ENCODE results near the gene GRIA4.
"Not testable (repeated sequence)": the region's sequence is repeated elsewhere in the genome, so short reads cannot be mapped to it uniquely, and the experiment has no call there.

Gene GRIA4

DNA sequence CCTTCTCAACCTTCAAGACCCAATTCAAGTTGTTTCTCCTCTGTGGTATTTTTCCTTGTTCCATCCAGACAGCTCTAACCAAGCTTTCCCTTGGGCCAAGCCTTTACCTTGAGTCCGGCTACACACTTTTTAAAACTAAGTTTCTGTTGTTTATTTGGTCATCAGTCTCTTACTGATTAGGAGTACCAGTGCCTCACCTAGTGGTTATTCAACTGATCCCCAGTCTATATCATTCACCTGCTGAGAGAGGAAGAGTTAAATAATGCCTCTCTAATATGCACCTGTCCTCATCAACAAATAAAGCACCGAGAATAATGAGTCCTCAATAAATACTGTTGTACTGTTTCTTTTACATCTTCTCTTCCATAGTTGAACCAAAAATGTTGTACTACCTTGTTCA lies 251.4 kb downstream of the GRIA4 start:
- no peak for DNase-seq (ENCODE audit: low read depth)
- TF ChIP-seq, protein P1, sequence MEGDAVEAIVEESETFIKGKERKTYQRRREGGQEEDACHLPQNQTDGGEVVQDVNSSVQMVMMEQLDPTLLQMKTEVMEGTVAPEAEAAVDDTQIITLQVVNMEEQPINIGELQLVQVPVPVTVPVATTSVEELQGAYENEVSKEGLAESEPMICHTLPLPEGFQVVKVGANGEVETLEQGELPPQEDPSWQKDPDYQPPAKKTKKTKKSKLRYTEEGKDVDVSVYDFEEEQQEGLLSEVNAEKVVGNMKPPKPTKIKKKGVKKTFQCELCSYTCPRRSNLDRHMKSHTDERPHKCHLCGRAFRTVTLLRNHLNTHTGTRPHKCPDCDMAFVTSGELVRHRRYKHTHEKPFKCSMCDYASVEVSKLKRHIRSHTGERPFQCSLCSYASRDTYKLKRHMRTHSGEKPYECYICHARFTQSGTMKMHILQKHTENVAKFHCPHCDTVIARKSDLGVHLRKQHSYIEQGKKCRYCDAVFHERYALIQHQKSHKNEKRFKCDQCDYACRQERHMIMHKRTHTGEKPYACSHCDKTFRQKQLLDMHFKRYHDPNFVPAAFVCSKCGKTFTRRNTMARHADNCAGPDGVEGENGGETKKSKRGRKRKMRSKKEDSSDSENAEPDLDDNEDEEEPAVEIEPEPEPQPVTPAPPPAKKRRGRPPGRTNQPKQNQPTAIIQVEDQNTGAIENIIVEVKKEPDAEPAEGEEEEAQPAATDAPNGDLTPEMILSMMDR (conservative IDR thresholded peaks at IDR 0.05; ENCODE audit: low read length): no peak

GRCh38 chr11:105862736-105863367 lies 253.0 kb downstream of the GRIA4 start:
- TF ChIP-seq, protein P1 (conservative IDR thresholded peaks at IDR 0.05; ENCODE audit: low read length): peak; percentile 78
- DNase-seq (ENCODE audit: low read depth): peak; percentile 55
- H3K4me3 ChIP-seq (ENCODE audit: low read length): no peak overlapping the region

More for the DNA sequence above, 251.4 kb downstream of the GRIA4 start:
- no peak overlapping the region for H3K4me3 ChIP-seq (ENCODE audit: low read length)

DNA sequence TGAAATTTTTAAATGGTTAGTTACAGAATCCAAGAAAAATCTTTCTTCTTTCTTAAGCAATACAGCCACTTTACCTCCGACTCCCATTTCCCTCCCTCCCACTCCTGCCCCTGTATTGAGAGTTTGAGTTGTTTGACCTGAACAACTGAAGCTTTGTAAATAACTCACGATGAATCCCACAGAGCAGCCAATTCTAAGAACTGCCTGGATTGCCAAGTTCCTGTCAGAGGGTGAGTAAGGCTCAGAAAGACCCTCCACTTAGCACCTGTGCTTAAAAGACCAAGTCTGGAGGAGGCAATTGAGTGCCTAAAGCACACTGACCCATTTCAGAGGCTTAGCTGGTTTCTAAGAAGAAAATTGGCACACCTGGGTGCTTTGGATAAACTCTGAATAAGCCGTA lies 253.7 kb downstream of the GRIA4 start:
- H3K4me3 ChIP-seq (ENCODE audit: low read length): no peak overlapping the region
- no peak for DNase-seq (ENCODE audit: low read depth)

GRCh38 chr11:105867742-105868141 lies 257.9 kb downstream of the GRIA4 start:
- TF ChIP-seq, protein P1 (conservative IDR thresholded peaks at IDR 0.05; ENCODE audit: low read length): no peak
- no peak overlapping the region for H3K4me3 ChIP-seq (ENCODE audit: low read length)
- no peak for DNase-seq (ENCODE audit: low read depth)

More for the DNA sequence above, 253.7 kb downstream of the GRIA4 start:
- TF ChIP-seq, protein P1 (conservative IDR thresholded peaks at IDR 0.05; ENCODE audit: low read length): no peak

DNA sequence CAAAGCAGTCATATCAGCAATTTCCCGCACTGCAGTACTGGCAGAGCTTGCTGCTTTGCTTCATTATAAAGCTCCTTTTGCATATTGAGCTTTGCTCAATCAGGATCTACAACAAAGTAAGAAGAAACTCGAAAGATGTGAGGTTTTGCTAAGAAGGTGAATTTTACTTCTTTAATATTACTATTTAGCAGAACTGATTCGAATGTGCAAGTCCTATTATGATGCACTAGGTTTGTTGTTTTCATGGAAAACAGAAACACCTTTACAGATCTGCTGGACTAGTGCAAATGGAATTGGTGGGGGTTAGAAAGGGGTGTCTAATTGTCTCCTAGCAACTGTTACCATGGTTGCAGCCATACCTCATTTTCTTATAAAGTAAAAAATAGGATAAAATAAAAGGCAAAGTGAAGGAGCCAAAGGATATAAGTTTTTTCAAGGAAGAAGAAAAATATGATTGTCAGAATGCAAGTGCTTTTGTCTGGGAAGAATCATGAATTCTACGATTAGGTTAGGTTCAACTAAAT lies 259.0 kb downstream of the GRIA4 start:
- TF ChIP-seq, protein P1 (conservative IDR thresholded peaks at IDR 0.05; ENCODE audit: low read length): no peak
- no peak overlapping the region for H3K4me3 ChIP-seq (ENCODE audit: low read length)
- DNase-seq (ENCODE audit: low read depth): no peak

- TF ChIP-seq, protein P1 (conservative IDR thresholded peaks at IDR 0.05; ENCODE audit: low read length): no peak
- peak; percentile 15 for DNase-seq (ENCODE audit: low read depth)
- no peak overlapping the region for H3K4me3 ChIP-seq (ENCODE audit: low read length)
Observed at GRCh38 chr11:105870516-105871113, 260.7 kb downstream of the GRIA4 start.

- TF ChIP-seq, protein P1 (conservative IDR thresholded peaks at IDR 0.05; ENCODE audit: low read length): no peak
- DNase-seq (ENCODE audit: low read depth): no peak
- H3K4me3 ChIP-seq (ENCODE audit: low read length): no peak overlapping the region
Observed at GRCh38 chr11:105878510-105878909, 268.6 kb downstream of the GRIA4 start.

DNA sequence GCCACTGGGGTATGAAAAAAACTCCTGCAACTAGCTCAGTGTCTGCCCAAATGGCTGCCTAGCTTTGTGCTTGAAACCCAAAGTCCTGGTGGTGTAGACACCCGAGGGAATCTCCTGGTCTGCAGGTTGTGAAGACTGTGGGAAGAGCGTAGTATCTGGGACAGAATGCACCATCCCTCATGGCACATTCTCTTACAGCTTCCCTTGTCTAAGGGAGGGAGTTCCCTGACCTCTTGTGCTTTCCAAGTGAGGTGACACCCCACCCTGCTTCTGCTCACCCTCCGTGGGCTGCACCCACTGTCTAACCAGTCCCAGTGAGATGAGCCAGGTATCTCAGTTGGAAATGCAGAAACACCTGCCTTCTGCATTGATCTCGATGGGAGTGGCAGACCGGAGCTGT lies 269.1 kb downstream of the GRIA4 start:
- H3K4me3 ChIP-seq (ENCODE audit: low read length); DNase-seq (ENCODE audit: low read depth): not testable (repeated sequence)
